NCI-H510A treated with DMSO at 0.1 percent for 48 hours (cell line): Measurements from ENCODE around the gene DDX1.
"Not testable (repeated sequence)": the region's sequence is repeated elsewhere in the genome, so short reads cannot be mapped to it uniquely, and the experiment has no call there.

Experiments used
- DNase-seq: peaks from one replicate; lab custom pipeline; 2025; lab: John Stamatoyannopoulos, UW

The DDX1 gene

DNA sequence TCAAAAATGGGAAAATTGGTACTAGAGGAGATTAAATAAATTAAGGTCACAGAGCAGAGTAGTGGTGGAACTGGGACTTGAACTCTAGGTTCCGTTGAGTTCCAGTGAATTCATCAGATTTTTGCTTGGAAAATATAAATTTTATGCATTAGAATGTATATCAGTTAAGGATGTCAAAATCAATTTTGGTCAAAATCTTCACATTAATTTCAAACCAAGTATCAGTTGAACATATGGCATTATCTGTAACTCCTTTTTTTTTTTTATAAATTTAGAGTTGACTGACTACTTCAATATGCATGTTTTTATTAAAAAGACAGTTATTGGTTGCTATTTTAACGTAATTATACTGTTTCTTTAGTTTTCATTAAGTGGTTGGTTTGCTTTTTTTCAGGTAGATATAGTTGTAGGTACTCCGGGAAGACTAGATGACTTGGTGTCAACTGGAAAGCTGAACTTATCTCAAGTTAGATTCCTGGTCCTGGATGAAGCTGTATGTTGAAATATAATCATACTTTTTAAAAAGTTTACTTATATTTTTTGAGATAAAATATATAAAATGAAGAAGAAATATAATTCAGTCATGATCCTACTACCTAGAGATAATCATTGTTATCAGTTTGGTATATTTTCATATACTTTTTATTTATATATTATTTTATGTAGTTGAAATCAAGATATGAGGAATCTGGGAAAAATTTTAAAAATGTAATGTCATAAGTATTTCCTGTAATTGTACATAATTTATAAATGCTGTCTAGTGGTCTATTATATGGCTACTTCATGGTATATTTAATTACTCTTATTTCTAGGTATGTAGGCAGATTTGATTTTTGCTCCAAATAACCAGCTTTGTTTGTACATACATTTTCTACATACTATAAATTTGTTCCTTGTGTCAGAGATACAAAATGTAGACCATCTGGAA, 25.4 kb downstream of the DDX1 start:
- DNase-seq: no peak

- DNase-seq: no peak
These were observed 26.2 kb downstream of the DDX1 start for GRCh38 chr2:15617778-15618448.

DNA sequence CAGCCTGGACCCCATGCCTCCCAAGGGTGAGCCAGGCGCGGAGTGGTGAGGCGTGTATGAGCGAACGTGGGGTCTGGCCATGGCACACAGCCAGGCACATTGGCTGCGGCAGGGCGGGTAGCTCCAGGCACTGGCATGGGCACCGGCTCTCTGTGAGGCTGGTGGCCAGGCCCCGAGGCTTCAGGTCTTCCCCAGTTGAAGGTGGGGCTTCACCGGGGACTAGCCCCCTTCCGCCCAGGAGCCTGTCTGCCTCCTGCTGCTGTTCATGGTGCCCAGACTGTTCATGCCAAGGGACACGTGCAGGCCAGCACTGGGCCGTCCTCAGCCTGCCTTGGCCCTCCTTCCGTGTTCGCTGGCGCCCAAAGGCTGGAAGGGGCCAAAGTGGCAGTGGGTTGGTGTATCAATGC, 26.8 kb downstream of the DDX1 start:
- DNase-seq: no peak

DNA sequence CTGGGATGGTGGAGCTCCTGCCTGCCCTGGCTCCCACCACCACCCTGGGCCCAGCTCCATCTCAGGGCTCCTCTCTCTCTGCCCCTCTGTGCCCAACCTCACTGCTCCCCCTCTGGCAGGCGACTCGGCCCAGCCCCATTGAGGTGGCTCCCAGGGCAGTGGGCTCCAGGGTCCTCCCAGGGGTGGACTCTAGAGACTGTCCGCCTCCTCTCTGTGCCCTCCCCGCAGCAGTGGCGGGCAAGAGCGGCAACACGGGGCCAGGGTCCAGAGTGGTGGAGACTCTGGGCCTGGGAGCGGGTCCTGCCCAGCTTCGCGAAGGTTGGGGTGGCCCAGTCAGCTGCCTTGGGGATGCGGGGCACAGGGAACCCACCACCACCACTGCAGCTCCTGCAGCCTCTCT, 27.4 kb downstream of the DDX1 start:
- DNase-seq: no peak

DNA sequence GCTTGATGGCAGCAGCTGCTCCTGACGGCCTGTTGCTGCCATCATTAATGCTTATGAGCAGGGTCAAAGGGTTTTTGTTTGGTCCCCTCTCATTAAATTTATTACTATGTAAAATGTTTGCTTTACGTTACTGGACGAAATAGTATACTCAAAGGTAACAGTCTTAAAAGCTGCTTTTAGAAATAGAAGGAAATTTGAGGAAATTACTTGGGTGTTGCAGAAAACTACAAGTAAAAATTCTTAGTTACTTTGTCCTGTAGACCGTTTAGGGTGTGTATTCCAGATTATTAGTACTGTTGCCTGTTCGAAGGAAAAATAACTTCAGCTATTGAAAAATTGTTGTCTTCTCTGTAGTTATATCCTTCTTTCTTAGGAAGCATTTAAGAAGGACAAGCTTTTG, 27.8 kb downstream of the DDX1 start:
- no peak for DNase-seq

DNA sequence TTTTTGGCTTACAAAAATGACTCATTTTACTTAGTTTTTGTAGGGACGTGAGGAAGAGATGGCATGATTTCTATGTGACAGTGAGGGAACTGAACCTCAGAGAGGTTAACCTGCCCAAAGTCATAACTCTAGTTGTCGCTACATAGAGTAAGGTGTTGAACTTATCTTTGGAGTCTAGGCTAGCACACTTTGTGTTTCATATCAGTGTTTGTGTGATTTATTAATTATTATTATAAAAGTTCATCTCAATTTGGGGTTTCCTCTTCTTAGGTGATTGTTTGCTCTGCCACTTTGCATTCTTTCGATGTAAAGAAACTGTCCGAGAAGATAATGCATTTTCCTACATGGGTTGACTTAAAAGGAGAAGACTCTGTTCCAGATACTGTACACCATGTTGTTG, 28.3 kb downstream of the DDX1 start:
- no peak for DNase-seq

- no peak for DNase-seq
These were observed 28.7 kb downstream of the DDX1 start for GRCh38 chr2:15620340-15620739.

- no peak for DNase-seq
These were observed 29.3 kb downstream of the DDX1 start for GRCh38 chr2:15620857-15621471.

DNA sequence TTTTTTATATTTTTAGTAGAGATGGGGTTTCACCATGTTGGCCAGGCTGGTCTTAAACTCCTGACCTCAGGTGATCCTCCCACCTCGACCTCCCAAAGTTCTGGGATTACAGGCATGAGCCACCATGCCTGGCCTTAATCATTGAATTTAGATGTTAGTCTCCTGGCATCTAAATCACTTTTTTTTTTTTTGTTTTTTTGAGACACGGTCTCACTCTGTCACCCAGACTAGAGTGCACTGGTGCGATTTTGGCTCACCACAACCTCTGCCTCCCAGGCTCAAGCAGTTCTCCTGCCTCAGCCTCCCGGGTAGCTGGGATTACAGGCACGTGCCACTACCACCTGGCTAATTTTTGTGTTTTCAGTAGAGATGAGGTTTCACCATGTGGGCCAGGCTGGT, 29.8 kb downstream of the DDX1 start:
- not testable (repeated sequence) for DNase-seq

- DNase-seq: no peak
These were observed 30.5 kb downstream of the DDX1 start for GRCh38 chr2:15622214-15622613.

DNA sequence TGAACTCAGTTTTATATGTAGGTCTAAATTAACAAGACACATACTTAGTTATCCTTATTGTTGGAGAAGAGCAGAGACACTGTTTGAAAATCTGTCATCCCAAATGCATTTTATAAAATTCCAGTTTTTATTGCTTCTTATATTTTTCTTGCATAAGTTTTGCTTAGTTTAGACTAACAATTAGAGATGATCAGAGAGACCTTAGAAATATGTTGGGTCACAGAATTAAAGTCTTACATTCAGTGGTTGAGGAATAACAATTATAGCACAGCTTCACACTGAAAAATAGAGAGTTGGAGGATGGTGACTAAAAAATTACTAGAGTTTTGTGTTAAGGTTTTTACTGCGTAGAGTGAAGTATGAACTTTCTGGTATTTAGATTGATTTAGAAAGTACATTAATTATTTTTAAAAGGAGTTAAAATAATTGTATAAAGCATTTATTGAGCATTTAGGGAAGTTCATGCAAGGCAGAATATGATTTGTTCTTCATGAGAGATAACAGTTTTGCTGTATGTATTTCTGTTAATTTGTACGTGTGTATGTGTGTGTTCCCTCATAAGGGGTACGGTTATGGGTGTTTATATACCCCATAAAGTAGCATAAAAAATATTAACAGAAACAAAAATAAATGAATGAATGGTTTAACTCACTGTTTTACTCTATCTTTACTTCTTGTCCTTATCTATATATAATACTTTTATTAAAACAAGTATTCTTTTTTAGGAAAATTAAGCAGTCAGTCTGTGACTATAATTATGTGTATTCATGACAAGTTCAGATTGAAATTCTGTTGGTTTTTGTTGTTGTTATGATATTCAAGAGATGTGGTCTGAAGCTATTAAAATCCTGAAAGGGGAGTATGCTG, 31.2 kb downstream of the DDX1 start:
- DNase-seq: no peak

DNA sequence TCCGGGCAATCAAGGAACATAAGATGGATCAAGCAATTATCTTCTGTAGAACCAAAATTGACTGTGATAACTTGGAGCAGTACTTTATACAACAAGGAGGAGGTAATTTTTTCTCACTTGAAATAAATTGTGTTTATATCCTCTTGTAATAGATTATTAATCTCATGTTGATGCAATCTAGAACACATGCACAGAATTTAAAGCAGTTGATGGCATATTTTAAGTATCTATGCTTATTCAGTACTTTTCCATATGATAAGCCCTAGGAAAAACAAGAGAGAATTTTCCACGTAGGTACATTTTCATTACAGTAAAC, 31.8 kb downstream of the DDX1 start:
- DNase-seq: no peak

- DNase-seq: no peak
These were observed 32.4 kb downstream of the DDX1 start for GRCh38 chr2:15623898-15624541.

- DNase-seq: no peak
These were observed 33.2 kb downstream of the DDX1 start for GRCh38 chr2:15624903-15625302.

- no peak for DNase-seq
These were observed 33.8 kb downstream of the DDX1 start for GRCh38 chr2:15625344-15626036.

- no peak for DNase-seq
These were observed 34.5 kb downstream of the DDX1 start for GRCh38 chr2:15626126-15626525.

- no peak for DNase-seq
These were observed 35.3 kb downstream of the DDX1 start for GRCh38 chr2:15626967-15627366.

DNA sequence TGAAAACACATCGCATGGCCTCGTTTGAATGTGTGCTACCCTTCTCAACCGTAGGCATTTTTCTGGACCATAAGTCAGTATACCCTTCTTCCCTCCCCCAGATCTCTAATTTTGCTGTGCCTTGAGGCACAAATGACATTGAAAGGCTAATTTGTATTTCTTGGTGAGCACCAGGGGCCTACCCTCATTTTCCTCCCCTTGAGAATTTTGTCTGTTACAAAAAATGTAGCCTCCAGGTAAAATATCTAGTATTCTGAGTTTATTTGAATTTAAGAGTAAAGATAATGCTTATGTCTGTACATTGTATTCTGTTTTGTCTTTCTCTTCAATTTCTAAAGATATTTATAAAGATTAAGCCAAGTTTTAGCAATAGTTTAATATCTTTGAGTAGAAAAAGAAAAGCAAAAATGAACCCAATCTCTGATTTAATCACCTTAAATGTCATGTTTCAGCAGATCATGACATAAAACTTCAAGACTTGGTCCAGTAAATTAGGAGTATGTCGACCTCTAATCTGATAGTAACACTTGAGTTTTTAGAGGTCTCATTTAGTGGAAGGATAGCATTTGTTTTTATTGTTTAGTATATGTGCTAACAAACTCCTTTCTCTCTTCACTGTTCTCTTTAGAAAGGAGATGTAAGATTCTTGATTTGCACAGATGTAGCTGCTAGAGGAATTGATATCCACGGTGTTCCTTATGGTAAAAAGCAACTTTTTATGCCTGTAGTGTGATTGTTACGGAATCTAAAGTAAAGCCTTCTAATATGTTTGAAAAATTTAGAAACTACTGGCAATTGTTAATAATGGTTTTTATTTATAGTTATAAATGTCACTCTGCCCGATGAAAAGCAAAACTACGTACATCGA, 36.4 kb downstream of the DDX1 start:
- no peak for DNase-seq

- DNase-seq: no peak
These were observed 37.5 kb downstream of the DDX1 start for GRCh38 chr2:15628899-15629855.
